Stimulated activated CD8-positive, alpha-beta memory T cell treated with anti-CD3 and anti-CD28 coated beads, Interleukin-12 subunit alpha, Interleukin-12 subunit beta, amount 100 ng/mL, for 1 hour (primary cell): ENCODE results near the gene WDR1.

Experiments used
- DNase-seq: peaks from one replicate; pipeline ENCODE4 v3.0.0-alpha.2; 2020; ENCODE audit warnings: low read depth

Gene WDR1

GRCh38 chr4:10085386-10085785 is 31.2 kb downstream of the WDR1 start:
- no peak for DNase-seq

- no peak for DNase-seq
Measured at GRCh38 chr4:10084651-10085358, 31.8 kb downstream of the WDR1 start.

GRCh38 chr4:10083861-10084641 is 32.5 kb downstream of the WDR1 start:
- no peak for DNase-seq

- no peak for DNase-seq
Measured at GRCh38 chr4:10083331-10083771, 33.2 kb downstream of the WDR1 start.

- no peak for DNase-seq
Measured at GRCh38 chr4:10082459-10083272, 33.9 kb downstream of the WDR1 start.

- no peak for DNase-seq
Measured at GRCh38 chr4:10082047-10082446, 34.6 kb downstream of the WDR1 start.

- no peak for DNase-seq
Measured at GRCh38 chr4:10081218-10081606, 35.4 kb downstream of the WDR1 start.

- no peak for DNase-seq
Measured at GRCh38 chr4:10080589-10081217, 35.9 kb downstream of the WDR1 start.

- no peak for DNase-seq
Measured at GRCh38 chr4:10079912-10080588, 36.5 kb downstream of the WDR1 start.

- DNase-seq: no peak
Measured at GRCh38 chr4:10079256-10079655, 37.3 kb downstream of the WDR1 start.

- DNase-seq: no peak
Measured at GRCh38 chr4:10078481-10079233, 37.9 kb downstream of the WDR1 start.

GRCh38 chr4:10077483-10078335 is 38.9 kb downstream of the WDR1 start:
- DNase-seq: no peak

GRCh38 chr4:10077076-10077475 is 39.5 kb downstream of the WDR1 start:
- no peak for DNase-seq

- DNase-seq: no peak
Measured at GRCh38 chr4:10075953-10076391, 40.6 kb downstream of the WDR1 start.

GRCh38 chr4:10075158-10075863 is 41.3 kb downstream of the WDR1 start:
- DNase-seq: no peak

- DNase-seq: no peak
Measured at GRCh38 chr4:10074767-10075105, 41.9 kb downstream of the WDR1 start.

- no peak for DNase-seq
Measured at GRCh38 chr4:10074076-10074766, 42.4 kb downstream of the WDR1 start.

GRCh38 chr4:10072420-10073017 is 44.1 kb downstream of the WDR1 start:
- no peak for DNase-seq
